OCI-LY1 (cell line): ENCODE measurements around the gene EME2.

Source experiments
- H2AFZ ChIP-seq: fragments of 200-600 bp; sonication (generic), shearing (Covaris generic); 2 replicates; pipeline ENCODE4 v1.6.0; 2014; ENCODE audit warnings: antibody characterized with exemption, mild to moderate bottlenecking, low read length
- H3F3A ChIP-seq: fragments of 200-600 bp; sonication (generic), shearing (Covaris generic); 2 replicates; pipeline ENCODE4 v1.6.0; 2014; ENCODE audit warnings: mild to moderate bottlenecking, antibody characterized with exemption, low read length, moderate library complexity; ENCODE audit not compliant: insufficient read depth
- H3K27ac ChIP-seq: fragments of 200-600 bp; sonication (generic); 2 replicates; pipeline ENCODE4 v1.5.1; 2014; ENCODE audit warnings: low read length, mixed run types, mild to moderate bottlenecking, low read depth; ENCODE audit not compliant: poor library complexity, severe bottlenecking
- H3K27me3 ChIP-seq: fragments of 200-600 bp; sonication (generic); 2 replicates; pipeline ENCODE4 v1.6.0; 2014; ENCODE audit warnings: antibody characterized with exemption, mild to moderate bottlenecking, low read length, moderate library complexity; ENCODE audit not compliant: insufficient read depth
- H3K36me3 ChIP-seq: fragments of 200-600 bp; sonication (generic); 2 replicates; pipeline ENCODE4 v1.6.1; 2014; ENCODE audit warnings: mild to moderate bottlenecking, antibody characterized with exemption, low read length, moderate library complexity, mixed read lengths; ENCODE audit not compliant: insufficient read depth
- H3K4me1 ChIP-seq: fragments of 200-600 bp; sonication (generic); 2 replicates; pipeline ENCODE4 v1.5.1; 2014; ENCODE audit warnings: mild to moderate bottlenecking, low read length, moderate library complexity; ENCODE audit not compliant: insufficient read depth, severe bottlenecking
- H3K4me2 ChIP-seq: fragments of 200-600 bp; sonication (generic), shearing (Covaris generic); 2 replicates; pipeline ENCODE4 v1.6.1; 2014; ENCODE audit warnings: low read length
- H3K4me3 ChIP-seq: fragments of 200-600 bp; sonication (generic); 2 replicates; pipeline ENCODE4 v1.5.1; 2014; ENCODE audit warnings: low read length, low read depth, mild to moderate bottlenecking, mixed read lengths; ENCODE audit not compliant: poor library complexity, severe bottlenecking
- H3K79me2 ChIP-seq: fragments of 200-600 bp; shearing (Covaris generic); 2 replicates; pipeline ENCODE4 v1.6.1; 2016; ENCODE audit warnings: mixed run types, low read length, mixed read lengths; ENCODE audit not compliant: insufficient read depth
- H3K9ac ChIP-seq: fragments of 200-600 bp; sonication (generic), shearing (Covaris generic); 2 replicates; pipeline ENCODE4 v1.6.1; 2014; ENCODE audit warnings: mild to moderate bottlenecking, low read length, mixed read lengths
- H3K9me2 ChIP-seq: fragments of 200-600 bp; sonication (generic), shearing (Covaris generic); 2 replicates; pipeline ENCODE4 v1.6.1; 2014; ENCODE audit warnings: low read depth, mild to moderate bottlenecking, low read length, mixed read lengths
- H3K9me3 ChIP-seq: fragments of 200-600 bp; shearing (Covaris generic); 2 replicates; pipeline ENCODE4 v1.6.1; 2014; ENCODE audit warnings: low read length, mixed read lengths
- H4K20me1 ChIP-seq: fragments of 200-600 bp; sonication (generic), shearing (Covaris generic); 2 replicates; pipeline ENCODE4 v1.6.0; 2016; ENCODE audit warnings: mild to moderate bottlenecking, low read length; ENCODE audit not compliant: insufficient read depth
- CTCF ChIP-seq: fragments of 200-600 bp; sonication (generic), shearing (Covaris generic); IDR thresholded peaks from 2 replicates; pipeline ENCODE4 v1.5.1; 2017; ENCODE audit warnings: mild to moderate bottlenecking, antibody characterized with exemption, low read length, moderate library complexity, mixed read lengths
- EZH2 ChIP-seq: fragments of 200-600 bp; sonication (generic), shearing (Covaris generic); IDR thresholded peaks from 2 replicates; pipeline ENCODE4 v1.8.0; 2017; ENCODE audit warnings: borderline replicate concordance, mixed run types, mild to moderate bottlenecking, antibody characterized with exemption, low read length, moderate library complexity, mixed read lengths

Gene EME2

DNA sequence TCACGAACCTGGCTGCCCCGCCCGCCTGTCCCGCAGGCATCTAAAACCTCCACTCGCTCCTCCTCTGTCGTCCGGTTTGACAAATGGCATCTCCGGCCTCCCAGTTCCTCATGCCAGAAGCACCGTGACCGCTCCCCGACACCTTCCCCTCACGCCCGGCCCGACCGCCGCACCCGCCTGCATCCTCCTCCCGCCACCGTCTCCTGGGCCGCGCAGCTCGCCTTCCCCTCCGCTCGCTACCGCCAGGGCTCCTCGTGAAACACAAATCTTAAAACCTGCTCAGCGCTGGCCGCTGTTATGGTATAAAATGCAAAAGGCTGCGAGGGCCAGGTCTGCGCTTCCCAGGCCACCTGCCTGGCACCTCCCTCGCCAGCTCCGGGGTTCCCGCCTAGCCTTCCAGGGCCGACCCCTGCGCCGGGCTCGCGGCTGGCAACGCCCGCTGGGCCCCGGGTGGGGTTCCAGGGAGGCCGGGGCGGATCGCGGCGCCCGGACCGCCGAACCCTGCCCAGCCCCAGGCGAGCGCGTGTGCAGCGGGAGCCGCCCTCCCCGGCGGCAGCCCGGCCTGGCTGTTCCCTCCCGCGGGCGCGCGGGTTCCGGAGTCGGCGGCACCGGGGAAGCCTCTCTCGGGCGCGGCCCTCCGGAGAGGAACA is 9.3 kb downstream of the EME2 start:
- Histone ChIP-seq H3K27ac (peak overlapping the region; percentile 30), H3K4me2 (peak overlapping the region; percentile 82), H2AFZ (no peak overlapping the region), H3K4me1 (peaks cover 20% of the 10 kb centered on the region), H3K79me2 (peaks cover 6% of the 10 kb centered on the region), H4K20me1 (no peaks in the 10 kb centered on the region), H3F3A (0 out of 2 replicates have a peak, but pooled peaks cover 3% of the 10 kb centered on the region), H3K9ac (peak overlapping the region; percentile 73), H3K4me3 (peak overlapping the region; percentile 97), H3K9me3 (no peaks in the 10 kb centered on the region), H3K36me3 (peaks cover 58% of the 10 kb centered on the region), H3K9me2 (no peaks in the 10 kb centered on the region), H3K27me3 (no peaks in the 10 kb centered on the region)
- TF ChIP-seq EZH2 (no peak), CTCF (no peak)

DNA sequence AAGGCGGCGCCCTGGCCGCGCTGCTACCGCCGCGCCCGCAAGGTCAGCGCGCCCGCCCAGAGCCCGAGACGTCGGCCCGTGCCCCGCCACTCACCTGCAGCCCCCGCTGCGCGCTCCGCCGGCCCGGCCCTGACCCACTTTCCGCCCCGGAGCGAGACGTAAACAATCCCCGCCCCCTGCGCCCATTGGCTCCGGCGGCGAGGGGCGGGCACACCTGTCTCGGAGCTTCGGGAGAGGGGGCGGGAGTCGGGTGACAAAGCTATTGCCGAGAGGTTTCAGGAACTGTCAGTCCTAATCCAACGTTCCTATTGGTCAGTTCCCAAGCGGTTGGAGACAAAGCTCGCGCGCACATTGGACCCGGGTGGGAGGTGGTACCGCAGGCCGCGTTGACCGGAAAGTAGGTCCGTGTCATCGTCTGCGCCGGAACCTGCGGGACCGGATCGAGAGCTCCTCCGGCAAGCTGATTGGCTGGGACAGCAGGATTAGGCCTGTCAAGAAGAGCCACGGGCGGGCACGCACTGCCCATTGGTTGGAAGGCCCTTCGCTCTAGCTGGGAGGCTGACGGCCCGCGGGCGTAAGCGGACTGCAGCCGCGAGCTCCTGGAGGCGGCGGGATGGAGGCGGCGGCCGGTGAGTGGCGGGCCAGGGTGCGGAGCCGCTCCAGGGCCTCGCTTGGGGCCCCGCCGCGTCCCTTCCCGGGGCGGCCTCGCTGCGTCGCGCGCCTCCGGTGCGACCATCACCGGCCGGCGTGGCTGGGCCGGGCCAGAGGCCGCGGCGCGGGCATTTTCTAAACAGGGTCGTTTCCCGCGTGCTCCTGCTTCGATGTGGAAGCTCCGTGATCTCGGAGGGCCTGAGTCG is 10.0 kb downstream of the EME2 start, which contains the start of the genes NUBP2 and SPSB3:
Gene NUBP2 (plus strand): TSS at position 553 of the 857 bp plus-strand sequence. CDS start 61 bp downstream, at position 614.
Gene SPSB3 (minus strand): TSS at position 164 of the 857 bp plus-strand sequence. CDS start 1,088 bp downstream, outside the sequence.
- peak within 1 kb of the TSS; percentile 97 for H3K4me3 ChIP-seq
- H3K4me1 ChIP-seq: peaks cover 20% of the 10 kb centered on the region
- peak within 1 kb of the TSS; percentile 82 for H3K4me2 ChIP-seq
- H3K27ac ChIP-seq: peak within 1 kb of the TSS; percentile 30
- H3K9me3 ChIP-seq: no peaks in the 10 kb centered on the region
- TF ChIP-seq EZH2: no peak
- TF ChIP-seq CTCF: no peak
- H3K9ac ChIP-seq: peak within 1 kb of the TSS; percentile 93
- peaks cover 57% of the 10 kb centered on the region for H3K36me3 ChIP-seq
- H3F3A ChIP-seq: 0 out of 2 replicates have a peak, but pooled peaks cover 3% of the 10 kb centered on the region
- no peaks in the 10 kb centered on the region for H3K27me3 ChIP-seq
- H4K20me1 ChIP-seq: no peaks in the 10 kb centered on the region
- peaks cover 6% of the 10 kb centered on the region for H3K79me2 ChIP-seq
- H3K9me2 ChIP-seq: no peaks in the 10 kb centered on the region
- H2AFZ ChIP-seq: no peak within 1 kb of the TSS

DNA sequence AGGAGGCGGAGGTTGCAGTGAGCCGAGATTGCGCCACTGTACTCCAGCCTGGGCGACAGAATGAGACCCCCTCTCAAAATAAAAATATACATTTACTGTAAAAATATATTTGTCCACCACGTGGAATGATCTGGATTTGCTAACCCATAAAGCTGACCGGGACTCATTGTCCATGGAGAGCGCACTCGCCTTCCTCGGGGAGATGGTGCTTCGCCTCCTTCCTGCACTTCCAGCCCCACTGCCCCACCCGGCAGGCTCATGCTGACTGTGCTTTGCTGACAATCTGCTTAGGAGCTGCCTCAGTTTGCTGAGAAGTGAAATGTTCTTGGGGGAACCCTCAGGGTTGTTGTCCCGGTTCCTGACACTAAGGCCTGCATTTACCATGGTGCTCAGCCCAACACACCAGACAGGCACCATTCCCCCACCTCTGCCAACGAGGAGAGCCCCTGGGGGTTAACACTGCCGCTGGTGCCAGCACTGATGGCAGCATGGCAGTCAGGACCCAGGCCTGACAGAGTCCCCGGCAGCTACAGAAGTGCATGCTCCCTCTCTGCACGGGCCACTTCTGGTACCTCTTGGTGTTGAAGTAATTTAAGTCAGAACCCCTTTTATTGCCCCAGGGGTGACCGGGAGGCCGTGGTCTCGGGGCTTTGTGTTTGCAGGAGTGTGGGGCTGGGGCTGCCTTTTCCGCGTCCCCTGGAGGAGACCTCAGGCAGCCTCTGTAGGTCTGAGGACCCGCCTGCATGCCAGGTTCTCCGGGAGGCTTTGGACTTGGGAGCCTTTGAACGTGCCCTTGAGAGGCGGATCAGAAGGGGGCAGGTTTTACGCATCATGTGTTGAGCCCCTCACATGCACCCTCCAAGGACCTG is 12.6 kb downstream of the EME2 start:
- no peaks in the 10 kb centered on the region for H3K9me3 ChIP-seq
- peaks cover 6% of the 10 kb centered on the region for H3K79me2 ChIP-seq
- 0 out of 2 replicates have a peak, but pooled peaks cover 3% of the 10 kb centered on the region for H3F3A ChIP-seq
- H3K9me2 ChIP-seq: no peaks in the 10 kb centered on the region
- H4K20me1 ChIP-seq: no peaks in the 10 kb centered on the region
- H3K4me2 ChIP-seq: no peak overlapping the region
- peaks cover 20% of the 10 kb centered on the region for H3K4me1 ChIP-seq
- no peak overlapping the region for H2AFZ ChIP-seq
- TF ChIP-seq CTCF (no peak), EZH2 (no peak)
- H3K27ac ChIP-seq: no peak overlapping the region
- no peaks in the 10 kb centered on the region for H3K27me3 ChIP-seq
- H3K9ac ChIP-seq: no peak overlapping the region
- no peak overlapping the region for H3K4me3 ChIP-seq
- H3K36me3 ChIP-seq: peaks cover 45% of the 10 kb centered on the region
